HG02981 (cell line): Measurements from ENCODE around the gene CALM1.

Source experiments
- ATAC-seq: cut with Tn5 transposase; IDR thresholded peaks from one replicate; pipeline ENCODE4 v1.9.1; 2021; ENCODE audit warnings: mild to moderate bottlenecking, moderate library complexity; ENCODE audit not compliant: unreplicated experiment

Gene CALM1

DNA sequence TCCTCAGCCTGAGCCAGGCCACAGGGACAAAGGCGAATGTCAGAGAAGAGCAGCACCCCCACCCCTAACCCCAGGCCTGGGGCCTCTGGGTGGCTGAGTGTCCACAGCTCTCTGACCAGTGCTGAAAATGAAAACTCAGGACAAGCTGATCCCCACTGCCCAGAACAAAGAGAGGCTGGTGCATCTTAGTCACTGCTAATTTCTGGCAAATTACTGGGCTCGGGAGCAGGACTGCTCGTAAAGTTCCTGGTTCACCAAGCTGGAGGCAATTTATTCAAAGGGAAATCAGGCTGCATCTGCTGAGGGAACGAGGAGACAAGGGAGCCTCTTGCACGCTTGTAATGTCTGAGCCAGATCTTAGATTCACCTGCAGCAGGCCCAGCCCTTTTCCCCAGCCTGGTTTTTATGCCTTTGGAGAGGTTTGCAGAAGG is 43.2 kb downstream of the CALM1 start:
- no peak for ATAC-seq

GRCh38 chr14:90440592-90440991 is 43.8 kb downstream of the CALM1 start:
- ATAC-seq, result no peak

GRCh38 chr14:90442388-90442787 is 45.6 kb downstream of the CALM1 start:
- ATAC-seq, result no peak

DNA sequence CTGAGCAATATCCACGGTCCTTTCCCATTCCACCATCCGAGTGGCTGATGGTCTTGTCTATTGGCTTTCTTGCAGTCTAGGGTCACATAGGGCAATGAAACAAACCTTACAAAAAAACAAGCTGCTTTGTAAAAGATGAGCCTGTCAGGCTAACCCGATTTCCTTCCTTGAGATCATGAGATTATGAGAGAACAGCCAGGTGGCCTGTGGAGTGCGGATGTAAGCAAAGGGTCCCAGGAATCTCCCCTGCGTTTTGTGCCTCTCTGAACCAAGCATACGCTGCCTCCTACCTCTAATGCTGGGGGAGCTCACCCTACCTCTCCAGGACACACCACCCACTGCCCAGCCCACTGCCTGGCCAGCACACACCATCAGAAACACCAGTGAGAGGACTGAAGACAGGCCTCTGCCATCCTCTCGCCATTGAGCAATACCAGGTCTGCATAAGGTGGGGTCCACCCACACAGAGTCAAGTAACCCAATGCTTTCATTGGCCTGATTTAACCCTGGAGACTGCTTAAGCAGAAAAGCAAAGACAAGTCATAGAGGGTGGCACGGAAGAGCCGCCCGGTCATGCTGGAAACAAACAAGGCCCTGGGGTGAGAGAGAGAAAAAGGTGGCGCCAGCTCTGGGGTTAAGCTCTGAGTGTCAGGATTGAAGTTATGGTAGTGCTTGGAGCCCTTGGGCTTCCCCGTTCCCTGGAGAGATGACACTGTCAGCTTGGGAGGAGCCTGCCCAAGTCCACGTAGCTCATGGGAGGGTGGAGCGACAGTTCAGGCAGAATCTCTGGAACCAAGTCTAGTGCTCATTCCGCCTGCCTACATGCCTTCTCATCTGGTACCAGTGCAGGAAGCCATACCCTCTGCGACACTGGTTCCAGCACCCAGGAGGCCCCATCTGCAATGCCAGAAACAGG is 46.6 kb downstream of the CALM1 start:
- no peak for ATAC-seq

GRCh38 chr14:90444077-90444696 is 47.4 kb downstream of the CALM1 start:
- ATAC-seq, result no peak

DNA sequence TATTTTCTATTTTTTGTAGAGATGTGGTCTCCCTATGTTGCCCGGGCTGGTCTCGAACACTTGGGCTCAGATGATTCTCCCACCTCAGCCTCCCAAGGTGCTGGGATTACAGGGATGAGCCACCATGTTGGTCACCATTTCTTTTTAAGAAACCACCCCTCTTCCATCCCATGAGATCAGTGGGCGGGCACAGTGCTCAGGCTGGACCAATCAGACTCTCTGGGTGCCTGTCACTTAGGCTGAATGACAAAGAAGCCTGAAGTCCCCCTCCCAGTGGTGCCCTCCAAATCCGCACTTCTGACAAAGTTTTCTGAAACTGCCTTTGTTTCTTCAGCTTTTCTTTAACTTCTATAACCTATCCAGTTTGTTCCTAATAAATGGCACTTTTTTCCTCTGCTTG is 48.2 kb downstream of the CALM1 start:
- ATAC-seq, result no peak

DNA sequence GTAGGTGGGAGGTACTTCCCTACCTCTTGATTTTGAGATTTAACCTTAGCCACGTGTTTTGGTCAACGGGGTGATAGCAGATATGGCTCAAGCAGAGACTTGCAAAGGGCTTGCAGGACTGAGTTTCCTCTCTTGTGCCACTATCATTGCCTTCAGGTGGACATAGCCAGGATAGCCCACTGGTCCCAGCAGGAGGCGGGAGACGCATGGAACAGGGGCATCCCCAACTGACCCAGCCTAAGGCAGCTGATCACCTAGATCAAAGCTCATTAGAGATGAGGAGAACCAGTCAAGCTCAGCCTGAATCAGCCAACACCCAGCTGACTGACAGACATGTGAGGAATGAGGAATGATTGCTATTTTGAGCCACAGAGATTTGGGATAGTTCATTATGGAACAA is 49.6 kb downstream of the CALM1 start:
- ATAC-seq, result no peak

DNA sequence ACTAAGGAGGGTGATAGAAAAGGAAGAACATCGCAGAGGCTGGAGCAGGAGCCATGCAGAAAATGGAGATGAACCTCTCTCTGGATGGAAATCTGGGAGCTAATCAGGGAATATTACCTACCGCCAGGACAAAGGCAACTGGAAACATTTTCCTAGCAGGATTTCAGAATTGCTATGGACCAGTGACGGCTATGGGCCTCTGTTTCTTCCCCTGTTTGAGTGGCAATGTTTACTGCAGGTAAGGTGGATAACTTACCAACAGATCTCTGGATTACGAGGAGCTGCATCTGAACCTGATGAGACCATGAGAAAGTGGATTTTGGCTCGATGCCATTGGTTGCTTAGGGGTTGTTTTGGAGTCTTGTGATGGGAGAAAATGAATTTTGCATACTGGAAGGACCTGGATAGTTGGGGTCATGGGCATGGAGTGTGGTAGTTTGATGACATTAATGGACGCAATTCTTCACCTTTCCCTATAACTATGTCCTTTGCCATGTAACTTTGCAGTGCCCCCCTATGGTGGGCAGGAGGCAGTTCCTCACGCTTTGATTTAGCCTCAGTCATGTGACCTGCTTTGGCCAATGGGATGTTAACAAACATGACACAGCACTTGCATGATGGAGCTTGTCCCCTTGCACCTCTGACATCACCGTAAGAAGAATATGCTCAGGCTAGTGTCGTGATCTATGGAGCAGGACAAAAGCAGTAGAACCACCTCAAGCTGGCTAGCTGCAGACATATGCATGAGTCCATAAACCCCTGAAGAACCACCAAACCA is 51.1 kb downstream of the CALM1 start:
- ATAC-seq, result no peak

DNA sequence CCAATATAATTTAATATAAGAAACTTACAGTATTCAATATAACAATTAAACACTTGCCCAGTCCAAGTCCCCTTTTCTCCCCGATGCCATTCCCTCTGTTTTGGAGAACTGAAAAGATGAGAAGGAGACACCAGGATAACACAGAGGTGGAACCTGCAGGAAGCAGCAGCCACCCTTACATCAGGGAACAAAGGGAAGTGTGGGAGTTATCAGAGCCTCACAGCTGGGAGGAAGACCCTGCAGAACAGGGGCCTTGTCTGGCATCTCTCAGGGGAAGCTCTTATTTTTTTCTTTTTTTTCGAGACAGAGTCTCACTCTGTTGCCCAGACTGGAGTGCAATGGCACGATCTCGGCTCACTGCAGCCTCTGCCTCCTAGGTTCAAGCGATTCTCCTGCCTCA is 52.6 kb downstream of the CALM1 start:
- no peak for ATAC-seq

- ATAC-seq, result no peak
Observed at GRCh38 chr14:90450151-90450550, 53.3 kb downstream of the CALM1 start.

- ATAC-seq, result no peak
Observed at GRCh38 chr14:90450667-90451066, 53.8 kb downstream of the CALM1 start.

- ATAC-seq, result no peak
Observed at GRCh38 chr14:90451443-90451842, 54.6 kb downstream of the CALM1 start.

DNA sequence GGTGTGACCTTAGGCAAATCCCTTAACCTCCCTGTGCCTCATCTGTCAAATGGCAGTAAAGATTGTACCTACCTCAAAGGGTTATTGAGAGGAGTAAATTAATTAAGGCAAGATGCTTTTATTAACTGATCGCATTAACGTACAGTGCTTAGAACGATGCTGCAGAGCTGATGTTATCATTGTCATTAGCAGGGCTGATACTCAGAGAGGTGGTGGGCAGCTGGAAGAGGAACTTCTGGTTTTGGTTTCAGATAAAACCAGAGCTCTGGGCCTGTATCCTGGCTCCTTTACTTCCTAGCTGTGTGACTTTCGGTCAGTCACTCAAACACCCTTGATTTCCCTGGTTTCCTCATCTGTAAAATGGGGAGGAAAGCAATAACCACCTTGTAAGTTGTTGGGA is 55.1 kb downstream of the CALM1 start:
- ATAC-seq, result no peak

DNA sequence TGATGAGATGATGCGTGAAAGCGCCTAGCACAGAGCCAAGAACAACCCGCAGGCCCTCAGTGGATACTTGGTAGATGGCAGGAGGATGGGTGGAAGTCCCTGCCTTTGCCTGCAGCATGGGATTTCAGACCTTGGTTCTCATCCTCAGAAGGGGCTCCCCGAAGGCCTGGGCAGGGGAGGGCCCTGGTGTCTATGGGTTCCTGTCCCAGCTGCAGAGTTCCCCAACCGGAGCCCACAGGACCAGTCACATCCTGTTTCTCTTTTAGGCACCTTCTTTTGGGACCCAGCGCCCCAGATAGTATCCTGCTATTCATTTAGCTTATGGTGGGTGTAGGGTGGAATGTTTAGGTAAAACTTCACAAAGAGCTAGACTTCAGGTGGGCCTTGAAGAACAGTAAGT is 55.5 kb downstream of the CALM1 start:
- ATAC-seq, result no peak

GRCh38 chr14:90453401-90453951 is 56.6 kb downstream of the CALM1 start:
- ATAC-seq, result no peak

DNA sequence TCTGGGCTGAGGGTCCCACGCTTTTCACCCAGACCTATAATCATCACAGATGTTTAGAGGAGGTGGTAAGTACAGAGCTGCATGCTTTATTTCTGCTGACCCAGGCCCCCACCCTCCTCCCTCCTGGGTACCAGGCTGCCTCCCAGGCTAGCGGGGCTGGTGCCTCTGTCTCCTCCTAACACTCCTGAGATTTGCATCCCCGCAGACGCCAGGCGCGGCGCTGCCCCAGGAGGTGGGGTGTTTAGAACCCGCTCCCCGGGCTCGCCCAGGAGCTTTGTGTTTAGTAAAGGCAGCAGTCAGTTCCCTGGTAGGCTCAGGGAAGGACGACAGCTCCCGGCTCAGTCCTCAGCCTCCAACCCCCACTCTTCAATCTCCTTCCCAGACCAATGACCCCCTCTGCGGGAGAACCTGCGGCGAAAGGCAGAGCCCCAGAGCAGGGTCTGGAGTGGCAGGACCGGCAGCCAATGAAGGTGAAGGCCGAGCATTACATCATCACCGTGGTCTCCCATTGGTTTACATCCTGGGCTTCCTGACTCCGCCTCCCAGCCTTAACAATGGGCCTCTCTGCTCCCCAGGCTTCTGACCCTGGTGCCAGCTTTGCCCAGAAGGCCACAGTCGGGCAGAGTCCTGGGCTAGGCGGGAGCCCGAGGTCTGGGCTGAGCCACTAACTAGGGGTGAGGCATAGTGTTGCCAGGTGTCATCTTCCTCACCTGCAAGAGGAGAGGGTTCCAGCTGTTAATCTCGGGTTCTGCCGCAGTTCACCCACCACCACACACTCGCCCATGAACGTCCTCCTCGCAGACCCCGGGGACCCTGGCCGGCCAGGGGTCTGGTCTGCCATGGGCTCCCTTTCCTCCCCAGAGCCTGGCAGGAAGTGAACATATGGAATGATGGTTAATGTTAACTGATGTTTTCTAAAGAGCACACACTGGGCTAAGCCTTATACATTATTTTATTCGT is 57.5 kb downstream of the CALM1 start:
- no peak for ATAC-seq

DNA sequence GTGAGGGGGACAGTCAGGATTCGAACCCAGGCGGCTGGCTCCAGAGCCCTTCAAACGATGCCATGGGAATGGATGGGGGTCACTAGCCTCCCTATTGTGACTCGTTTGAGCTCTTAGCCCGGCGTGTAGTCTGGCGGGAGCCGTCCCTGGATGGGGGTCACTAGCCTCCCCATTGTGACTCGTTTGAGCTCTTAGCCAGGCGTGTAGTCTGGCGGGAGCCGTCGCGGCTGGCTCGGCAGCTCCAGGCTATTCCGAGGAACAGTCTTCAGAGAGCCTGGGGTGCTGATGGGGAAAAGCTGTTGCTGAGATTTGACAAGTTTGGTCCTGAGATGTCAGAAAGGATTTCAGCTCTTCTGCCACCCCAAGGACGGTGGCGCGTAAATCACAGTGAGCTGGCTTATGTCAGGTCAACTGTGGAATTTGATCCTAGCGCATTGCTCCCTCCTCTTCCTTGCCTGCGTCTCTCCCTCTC is 58.3 kb downstream of the CALM1 start:
- no peak for ATAC-seq

DNA sequence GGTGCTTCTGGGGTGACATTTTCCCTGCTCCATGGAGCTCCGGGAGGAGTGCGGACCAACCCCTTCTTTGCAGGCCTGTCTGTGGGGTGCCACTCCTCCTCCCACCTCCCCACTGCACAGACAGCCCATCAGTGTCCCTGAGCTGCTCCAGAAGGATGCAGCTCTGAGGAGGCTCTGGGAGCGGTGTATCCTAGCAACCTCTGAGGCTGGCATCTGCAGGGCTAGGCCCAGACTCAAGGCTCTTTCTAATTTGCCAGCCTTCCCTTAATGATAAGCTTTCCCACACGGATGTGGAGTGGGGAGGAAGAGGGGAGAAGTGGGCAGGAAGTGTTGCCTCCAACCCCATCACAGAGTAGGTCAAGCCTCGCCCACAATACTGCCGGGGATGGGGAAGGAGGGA is 59.7 kb downstream of the CALM1 start:
- ATAC-seq, result no peak

DNA sequence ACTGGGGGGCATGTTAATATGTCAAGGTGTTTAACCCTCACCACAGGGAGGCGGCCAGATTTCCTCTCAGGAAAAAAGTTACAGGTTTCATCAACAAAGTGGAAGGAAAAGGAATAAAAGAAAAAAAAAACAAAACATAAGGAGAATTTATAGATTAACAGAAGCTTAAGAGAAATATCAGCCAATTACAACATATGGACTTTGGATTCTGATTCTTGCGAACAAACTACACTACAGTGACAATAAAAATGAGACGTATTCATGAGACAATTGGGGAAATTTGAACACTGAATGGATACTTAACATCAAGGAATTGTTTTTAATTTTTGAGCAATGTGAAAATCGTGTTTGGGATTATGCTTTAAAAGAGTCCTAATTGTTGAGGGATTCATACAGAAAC is 60.4 kb downstream of the CALM1 start:
- ATAC-seq, result no peak
